ENCODE data around the gene PTP4A1.

PTP4A1 gene

DNA sequence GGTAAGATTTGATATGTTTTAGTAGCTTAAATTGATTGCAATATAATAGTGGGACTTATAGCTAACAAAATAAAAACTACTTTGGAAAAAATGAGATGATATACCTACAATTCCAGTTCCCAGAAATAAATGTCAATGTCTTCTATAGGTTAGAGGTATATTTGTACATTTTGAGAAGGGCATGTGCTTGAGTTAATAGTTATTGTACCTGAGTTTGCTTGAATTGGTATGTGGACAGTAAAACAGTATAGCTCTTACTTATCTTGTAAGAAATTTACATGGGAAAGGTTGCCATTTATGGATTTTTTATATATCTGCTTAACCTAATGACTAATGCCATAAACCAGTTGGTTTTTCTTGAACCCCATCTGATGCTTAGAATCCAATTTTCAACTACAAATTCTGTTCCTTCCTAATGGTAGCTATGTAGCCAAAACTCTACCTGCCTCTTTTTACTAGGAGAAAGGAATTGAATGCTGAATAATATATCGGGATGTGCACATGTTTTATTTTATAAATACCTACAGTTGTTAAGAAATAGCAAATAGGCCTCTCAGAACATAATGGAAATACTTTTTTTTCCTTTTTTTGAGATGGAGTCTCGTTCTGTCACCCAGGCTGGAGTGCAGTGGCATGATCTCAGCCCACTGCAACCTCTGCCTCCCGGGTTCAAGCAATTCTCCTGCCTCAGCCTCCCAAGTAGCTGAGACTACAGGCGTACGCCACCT is 4.9 kb downstream of the PTP4A1 start:
- DNase-seq, result no peak
- Histone ChIP-seq H2AFZ (ENCODE audit: low read depth, low read length) (no peak overlapping the region), H3K4me2 (ENCODE audit: low read length, poor library complexity, severe bottlenecking) (no peak overlapping the region), H3K4ac (ENCODE audit: low read depth in 1 of 2, low read length in 2 of 2) (no peak overlapping the region), H3K27ac (ENCODE audit: low read length, poor library complexity, severe bottlenecking) (no peak overlapping the region), H4K8ac (ENCODE audit: low read length) (no peak overlapping the region), H2AK5ac (ENCODE audit: low read length, severe bottlenecking) (no peak overlapping the region), H3K4me1 (ENCODE audit: control insufficient read depth, insufficient read depth, low read depth, low read length) (peaks cover 2% of the 10 kb centered on the region), H2BK15ac (ENCODE audit: low read depth, poor library complexity, severe bottlenecking) (no peak overlapping the region), H2BK12ac (ENCODE audit: low read length in 2 of 2) (no peak overlapping the region), H3K18ac (ENCODE audit: low read depth in 1 of 2, low read length in 2 of 2) (no peak overlapping the region), H3K9ac (ENCODE audit: low read length) (peak overlapping the region; percentile 66), H3K27me3 (ENCODE audit: control insufficient read depth in 1 of 2, insufficient read depth in 1 of 2, low read length in 2 of 2) (no peaks in the 10 kb centered on the region), H2BK120ac (ENCODE audit: low read depth, low read length) (no peak overlapping the region), H3K14ac (ENCODE audit: low read length in 2 of 2) (no peak overlapping the region), H3K9me3 (ENCODE audit: control insufficient read depth, low read length) (no peaks in the 10 kb centered on the region), H3K36me3 (ENCODE audit: control insufficient read depth in 1 of 2, insufficient read depth in 2 of 2, low read depth in 1 of 2, low read length in 2 of 2) (peaks cover 2 to 60% of the 10 kb centered on the region in 2 experiments), H2BK5ac (ENCODE audit: low read depth, low read length, poor library complexity, severe bottlenecking) (no peak overlapping the region), H3K23ac (ENCODE audit: low read length in 2 of 2) (no peak overlapping the region), H3K4me3 (ENCODE audit: insufficient read depth in 1 of 2, low read depth in 1 of 2, low read length in 2 of 2) (no peak overlapping the region), H3K79me1 (replicated peaks; ENCODE audit: low read length, poor library complexity, severe bottlenecking) (peaks cover 4% of the 10 kb centered on the region), H4K91ac (ENCODE audit: low read length) (no peak overlapping the region)
- WGBS, result 100% methylated on average over 4 of the region's 5 CpGs

DNA sequence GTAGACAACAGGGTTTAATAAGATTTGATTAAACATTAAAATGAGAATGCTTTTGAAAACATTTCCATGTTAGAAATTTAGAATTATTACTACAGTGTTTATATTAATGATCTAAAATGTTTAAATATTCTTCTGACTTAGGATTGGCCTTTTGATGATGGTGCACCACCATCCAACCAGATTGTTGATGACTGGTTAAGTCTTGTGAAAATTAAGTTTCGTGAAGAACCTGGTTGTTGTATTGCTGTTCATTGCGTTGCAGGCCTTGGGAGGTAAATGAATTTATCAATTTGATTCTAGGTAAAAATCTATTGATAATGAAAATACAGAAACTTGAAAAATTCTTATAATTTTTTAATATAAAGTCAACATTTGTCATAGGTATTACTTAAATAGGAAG is 6.5 kb downstream of the PTP4A1 start:
- Histone ChIP-seq H3K79me1 (replicated peaks; ENCODE audit: low read length, poor library complexity, severe bottlenecking) (peaks cover 4% of the 10 kb centered on the region), H4K91ac (ENCODE audit: low read length) (no peak overlapping the region), H3K14ac (ENCODE audit: low read length in 2 of 2) (no peak overlapping the region), H3K18ac (ENCODE audit: low read depth in 1 of 2, low read length in 2 of 2) (no peak overlapping the region), H3K4me1 (ENCODE audit: control insufficient read depth, insufficient read depth, low read depth, low read length) (peaks cover 2% of the 10 kb centered on the region), H3K4me3 (ENCODE audit: insufficient read depth in 1 of 2, low read depth in 1 of 2, low read length in 2 of 2) (no peak overlapping the region), H2AK5ac (ENCODE audit: low read length, severe bottlenecking) (no peak overlapping the region), H3K36me3 (ENCODE audit: control insufficient read depth in 1 of 2, insufficient read depth in 2 of 2, low read depth in 1 of 2, low read length in 2 of 2) (peaks cover 2 to 76% of the 10 kb centered on the region in 2 experiments), H3K4me2 (ENCODE audit: low read length, poor library complexity, severe bottlenecking) (no peak overlapping the region), H3K9me3 (ENCODE audit: control insufficient read depth, low read length) (no peaks in the 10 kb centered on the region), H2BK15ac (ENCODE audit: low read depth, poor library complexity, severe bottlenecking) (no peak overlapping the region), H2BK5ac (ENCODE audit: low read depth, low read length, poor library complexity, severe bottlenecking) (no peak overlapping the region), H3K27me3 (ENCODE audit: control insufficient read depth in 1 of 2, insufficient read depth in 1 of 2, low read length in 2 of 2) (no peaks in the 10 kb centered on the region), H3K9ac (ENCODE audit: low read length) (peak overlapping the region; percentile 55), H2BK120ac (ENCODE audit: low read depth, low read length) (no peak overlapping the region), H3K23ac (ENCODE audit: low read length in 2 of 2) (no peak overlapping the region), H2BK12ac (ENCODE audit: low read length in 2 of 2) (no peak overlapping the region), H2AFZ (ENCODE audit: low read depth, low read length) (no peak overlapping the region), H4K8ac (ENCODE audit: low read length) (no peak overlapping the region), H3K27ac (ENCODE audit: low read length, poor library complexity, severe bottlenecking) (no peak overlapping the region), H3K4ac (ENCODE audit: low read depth in 1 of 2, low read length in 2 of 2) (no peak overlapping the region)
- 100% methylated on average over 1 of the region's 2 CpGs for WGBS
- no peak for DNase-seq

DNA sequence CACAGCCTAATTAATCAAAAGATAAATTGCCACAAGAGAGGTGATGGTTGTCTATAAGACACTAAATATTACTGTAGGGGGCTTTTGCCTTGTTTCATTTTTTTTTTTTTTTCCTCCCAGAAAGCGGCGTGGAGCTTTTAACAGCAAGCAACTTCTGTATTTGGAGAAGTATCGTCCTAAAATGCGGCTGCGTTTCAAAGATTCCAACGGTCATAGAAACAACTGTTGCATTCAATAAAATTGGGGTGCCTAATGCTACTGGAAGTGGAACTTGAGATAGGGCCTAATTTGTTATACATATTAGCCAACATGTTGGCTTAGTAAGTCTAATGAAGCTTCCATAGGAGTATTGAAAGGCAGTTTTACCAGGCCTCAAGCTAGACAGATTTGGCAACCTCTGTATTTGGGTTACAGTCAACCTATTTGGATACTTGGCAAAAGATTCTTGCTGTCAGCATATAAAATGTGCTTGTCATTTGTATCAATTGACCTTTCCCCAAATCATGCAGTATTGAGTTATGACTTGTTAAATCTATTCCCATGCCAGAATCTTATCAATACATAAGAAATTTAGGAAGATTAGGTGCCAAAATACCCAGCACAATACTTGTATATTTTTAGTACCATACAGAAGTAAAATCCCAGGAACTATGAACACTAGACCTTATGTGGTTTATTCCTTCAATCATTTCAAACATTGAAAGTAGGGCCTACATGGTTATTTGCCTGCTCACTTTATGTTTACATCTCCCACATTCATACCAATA is 7.8 kb downstream of the PTP4A1 start:
- no peak overlapping the region for H2BK120ac ChIP-seq (ENCODE audit: low read depth, low read length)
- H2BK5ac ChIP-seq (ENCODE audit: low read depth, low read length, poor library complexity, severe bottlenecking), result no peak overlapping the region
- no peak overlapping the region for H4K8ac ChIP-seq (ENCODE audit: low read length)
- no peak overlapping the region for H3K27ac ChIP-seq (ENCODE audit: low read length, poor library complexity, severe bottlenecking)
- DNase-seq, result no peak
- peaks cover 2% of the 10 kb centered on the region for H3K4me1 ChIP-seq (ENCODE audit: control insufficient read depth, insufficient read depth, low read depth, low read length)
- H3K23ac ChIP-seq (ENCODE audit: low read length in 2 of 2), result no peak overlapping the region
- H3K4ac ChIP-seq (ENCODE audit: low read depth in 1 of 2, low read length in 2 of 2), result no peak overlapping the region
- H3K27me3 ChIP-seq (ENCODE audit: control insufficient read depth in 1 of 2, insufficient read depth in 1 of 2, low read length in 2 of 2), result no peaks in the 10 kb centered on the region
- H3K14ac ChIP-seq (ENCODE audit: low read length in 2 of 2), result no peak overlapping the region
- H3K9ac ChIP-seq (ENCODE audit: low read length), result peak overlapping the region; percentile 0
- no peaks in the 10 kb centered on the region for H3K9me3 ChIP-seq (ENCODE audit: control insufficient read depth, low read length)
- H2AK5ac ChIP-seq (ENCODE audit: low read length, severe bottlenecking), result no peak overlapping the region
- no peak overlapping the region for H3K4me3 ChIP-seq (ENCODE audit: insufficient read depth in 1 of 2, low read depth in 1 of 2, low read length in 2 of 2)
- WGBS, result 98% methylated on average over 6 of the region's 6 CpGs
- H3K36me3 ChIP-seq (ENCODE audit: control insufficient read depth in 1 of 2, insufficient read depth in 2 of 2, low read depth in 1 of 2, low read length in 2 of 2), result peaks cover 5 to 82% of the 10 kb centered on the region in 2 experiments
- H2BK12ac ChIP-seq (ENCODE audit: low read length in 2 of 2), result no peak overlapping the region
- H2BK15ac ChIP-seq (ENCODE audit: low read depth, poor library complexity, severe bottlenecking), result no peak overlapping the region
- H2AFZ ChIP-seq (ENCODE audit: low read depth, low read length), result no peak overlapping the region
- H3K4me2 ChIP-seq (ENCODE audit: low read length, poor library complexity, severe bottlenecking), result no peak overlapping the region
- H3K18ac ChIP-seq (ENCODE audit: low read depth in 1 of 2, low read length in 2 of 2), result no peak overlapping the region
- H3K79me1 ChIP-seq (replicated peaks; ENCODE audit: low read length, poor library complexity, severe bottlenecking), result peaks cover 4% of the 10 kb centered on the region
- no peak overlapping the region for H4K91ac ChIP-seq (ENCODE audit: low read length)

DNA sequence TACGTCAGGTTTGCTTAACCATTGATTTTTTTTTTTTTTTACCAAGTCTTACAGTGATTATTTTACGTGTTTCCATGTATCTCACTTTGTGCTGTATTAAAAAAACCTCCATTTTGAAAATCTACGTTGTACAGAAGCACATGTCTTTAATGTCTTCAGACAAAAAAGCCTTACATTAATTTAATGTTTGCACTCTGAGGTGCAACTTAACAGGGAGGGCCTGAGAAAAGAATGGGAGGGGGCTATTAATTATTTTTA is 8.4 kb downstream of the PTP4A1 start:
- Histone ChIP-seq H3K18ac (ENCODE audit: low read depth in 1 of 2, low read length in 2 of 2) (no peak overlapping the region), H3K14ac (ENCODE audit: low read length in 2 of 2) (no peak overlapping the region), H2AFZ (ENCODE audit: low read depth, low read length) (no peak overlapping the region), H4K91ac (ENCODE audit: low read length) (no peak overlapping the region), H3K36me3 (ENCODE audit: control insufficient read depth in 1 of 2, insufficient read depth in 2 of 2, low read depth in 1 of 2, low read length in 2 of 2) (peaks cover 5 to 82% of the 10 kb centered on the region in 2 experiments), H3K27ac (ENCODE audit: low read length, poor library complexity, severe bottlenecking) (no peak overlapping the region), H3K79me1 (replicated peaks; ENCODE audit: low read length, poor library complexity, severe bottlenecking) (peaks cover 4% of the 10 kb centered on the region), H3K4me1 (ENCODE audit: control insufficient read depth, insufficient read depth, low read depth, low read length) (peaks cover 2% of the 10 kb centered on the region), H3K9ac (ENCODE audit: low read length) (peak overlapping the region; percentile 0), H2AK5ac (ENCODE audit: low read length, severe bottlenecking) (no peak overlapping the region), H2BK120ac (ENCODE audit: low read depth, low read length) (no peak overlapping the region), H2BK5ac (ENCODE audit: low read depth, low read length, poor library complexity, severe bottlenecking) (no peak overlapping the region), H3K27me3 (ENCODE audit: control insufficient read depth in 1 of 2, insufficient read depth in 1 of 2, low read length in 2 of 2) (no peaks in the 10 kb centered on the region), H3K4ac (ENCODE audit: low read depth in 1 of 2, low read length in 2 of 2) (no peak overlapping the region), H2BK15ac (ENCODE audit: low read depth, poor library complexity, severe bottlenecking) (no peak overlapping the region), H4K8ac (ENCODE audit: low read length) (no peak overlapping the region), H3K23ac (ENCODE audit: low read length in 2 of 2) (no peak overlapping the region), H3K4me3 (ENCODE audit: insufficient read depth in 1 of 2, low read depth in 1 of 2, low read length in 2 of 2) (no peak overlapping the region), H2BK12ac (ENCODE audit: low read length in 2 of 2) (no peak overlapping the region), H3K4me2 (ENCODE audit: low read length, poor library complexity, severe bottlenecking) (no peak overlapping the region), H3K9me3 (ENCODE audit: control insufficient read depth, low read length) (no peaks in the 10 kb centered on the region)
- DNase-seq, result no peak
- WGBS, result 96% methylated on average over 2 of the region's 3 CpGs
